SK-N-MC (cell line): ENCODE results near the gene SLC9A3.

Experiments used
- DNase-seq: peaks from one replicate; pipeline ENCODE4 v3.0.0-alpha.2; 2011; ENCODE audit warnings: low read depth, low spot score
- H3K27ac ChIP-seq: fragments of 200-600 bp; sonication (generic); 2 replicates; pipeline ENCODE4 v1.5.1; 2016; ENCODE audit warnings: mixed run types
- H3K36me3 ChIP-seq: fragments of 200-600 bp; sonication (generic); 2 replicates; pipeline ENCODE4 v1.6.1; 2017; ENCODE audit warnings: antibody characterized with exemption, low read length, mixed read lengths; ENCODE audit not compliant: insufficient read depth
- H3K4me3 ChIP-seq: fragments of 200-600 bp; sonication (generic); 2 replicates; pipeline ENCODE4 v1.5.1; 2016
- H3K9ac ChIP-seq: fragments of 200-600 bp; sonication (generic); 2 replicates; pipeline ENCODE4 v1.8.0; 2017; ENCODE audit warnings: mixed run types, mixed read lengths; ENCODE audit not compliant: insufficient read length
- H3K9me3 ChIP-seq: fragments of 200-600 bp; sonication (generic); 2 replicates; pipeline ENCODE4 v1.6.1; 2017; ENCODE audit warnings: low read depth, mild to moderate bottlenecking, antibody characterized with exemption, low read length, moderate library complexity, mixed read lengths
- EZH2 ChIP-seq: fragments of 200-600 bp; sonication (generic); IDR thresholded peaks from one replicate; pipeline ENCODE4 v1.6.1; 2017; ENCODE audit warnings: antibody characterized with exemption
- FOXP2 ChIP-seq: optimal IDR thresholded peaks from 2 replicates; pipeline ENCODE3; 2011; ENCODE audit warnings: mild to moderate bottlenecking, moderate library complexity; ENCODE audit not compliant: insufficient read depth; ENCODE audit errors: extremely low read length, control extremely low read depth
- POLR2AphosphoS5 ChIP-seq: IDR thresholded peaks from 2 replicates; pipeline ENCODE4 v1.6.1; 2012; ENCODE audit warnings: mild to moderate bottlenecking, low read depth, low read length, borderline replicate concordance

SLC9A3 gene

DNA sequence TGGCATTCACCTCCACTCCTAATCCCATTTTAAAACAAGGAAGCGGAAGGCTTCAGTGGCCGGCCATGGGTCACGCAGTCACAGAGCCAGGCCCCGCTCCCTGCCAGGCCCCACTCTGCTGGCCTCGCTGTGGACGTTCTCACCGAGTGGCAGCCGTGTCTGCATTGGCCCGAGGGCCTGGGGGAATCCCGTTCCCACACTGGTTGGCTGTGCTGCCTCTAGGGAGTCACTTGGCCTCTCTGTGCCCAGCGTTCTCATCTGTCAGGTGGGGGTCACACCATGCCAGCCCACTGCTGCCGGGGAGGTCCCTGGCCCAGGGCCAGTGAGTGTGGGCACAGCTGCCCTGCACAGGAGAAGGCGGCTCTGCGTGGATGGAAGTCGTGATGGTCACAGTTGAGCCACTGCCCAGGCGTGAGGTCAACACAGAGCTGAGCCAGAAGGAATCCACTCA is 13.4 kb upstream of the SLC9A3 start:
- TF ChIP-seq FOXP2 (no peak), POLR2AphosphoS5 (no peak), EZH2 (no peak)
- H3K36me3 ChIP-seq, result no peaks in the 10 kb centered on the region
- no peak overlapping the region for H3K27ac ChIP-seq
- no peak overlapping the region for H3K4me3 ChIP-seq
- H3K9ac ChIP-seq, result no peak overlapping the region
- DNase-seq, result no peak
- H3K9me3 ChIP-seq, result no peaks in the 10 kb centered on the region

- TF ChIP-seq FOXP2 (no peak), EZH2 (no peak), POLR2AphosphoS5 (no peak)
- H3K4me3 ChIP-seq, result no peak overlapping the region
- no peak for DNase-seq
- no peak overlapping the region for H3K27ac ChIP-seq
- no peaks in the 10 kb centered on the region for H3K9me3 ChIP-seq
- no peak overlapping the region for H3K9ac ChIP-seq
- no peaks in the 10 kb centered on the region for H3K36me3 ChIP-seq
Measured at GRCh38 chr5:537098-537497, 12.8 kb upstream of the SLC9A3 start.

GRCh38 chr5:535846-536698 is 11.8 kb upstream of the SLC9A3 start:
- DNase-seq, result no peak
- TF ChIP-seq EZH2 (no peak), POLR2AphosphoS5 (no peak), FOXP2 (no peak)
- Histone ChIP-seq H3K9me3 (no peaks in the 10 kb centered on the region), H3K4me3 (no peak overlapping the region), H3K9ac (no peak overlapping the region), H3K27ac (no peak overlapping the region), H3K36me3 (no peaks in the 10 kb centered on the region)

GRCh38 chr5:534743-535671 is 10.8 kb upstream of the SLC9A3 start:
- Histone ChIP-seq H3K36me3 (no peaks in the 10 kb centered on the region), H3K9me3 (no peaks in the 10 kb centered on the region), H3K27ac (no peak overlapping the region), H3K4me3 (no peak overlapping the region), H3K9ac (no peak overlapping the region)
- no peak for TF ChIP-seq POLR2AphosphoS5
- TF ChIP-seq FOXP2, result no peak
- no peak for TF ChIP-seq EZH2
- DNase-seq, result no peak

GRCh38 chr5:533955-534742 is 9.9 kb upstream of the SLC9A3 start:
- DNase-seq, result no peak
- Histone ChIP-seq H3K9me3 (no peaks in the 10 kb centered on the region), H3K9ac (no peak overlapping the region), H3K36me3 (no peaks in the 10 kb centered on the region), H3K27ac (no peak overlapping the region), H3K4me3 (no peak overlapping the region)
- TF ChIP-seq EZH2, result no peak

DNA sequence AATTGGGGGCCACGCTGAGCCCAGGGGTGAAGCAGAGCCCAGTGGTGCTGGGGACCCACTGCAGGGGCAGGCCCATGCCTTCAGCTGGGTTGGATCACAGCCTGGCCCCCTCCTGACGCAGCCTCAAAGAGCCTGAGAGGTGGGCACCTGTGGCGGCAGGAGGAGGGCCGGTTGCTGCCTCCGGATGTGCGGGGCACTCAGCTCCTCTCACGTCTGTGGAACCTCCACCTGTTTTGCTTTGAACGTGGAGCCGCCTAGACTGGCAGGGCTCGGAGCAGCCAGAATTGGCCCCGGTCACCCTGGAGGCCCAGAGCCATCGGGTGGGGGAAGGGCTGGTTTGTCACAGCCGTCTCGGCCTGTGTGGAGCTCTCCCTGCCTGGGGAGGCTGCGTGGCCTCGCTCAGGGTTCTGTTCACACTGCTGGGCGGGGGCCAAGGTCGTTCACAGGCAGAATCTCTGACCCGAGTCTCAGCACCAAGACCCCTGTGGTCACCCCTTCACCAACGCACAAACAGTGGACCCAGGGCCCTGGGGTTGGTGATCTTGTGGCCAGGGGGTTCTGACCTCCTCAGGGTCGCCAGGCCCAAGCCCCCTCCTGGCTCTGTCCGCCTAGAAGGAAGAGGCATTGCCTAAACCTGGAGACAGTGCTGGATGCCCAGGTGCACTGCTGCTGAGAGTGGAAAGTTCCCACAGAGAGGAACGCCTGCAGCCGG is 9.2 kb upstream of the SLC9A3 start:
- no peak for TF ChIP-seq POLR2AphosphoS5
- TF ChIP-seq FOXP2, result no peak
- TF ChIP-seq EZH2, result no peak
- Histone ChIP-seq H3K36me3 (no peaks in the 10 kb centered on the region), H3K9me3 (no peaks in the 10 kb centered on the region), H3K9ac (no peak overlapping the region), H3K27ac (no peak overlapping the region), H3K4me3 (no peak overlapping the region)
- no peak for DNase-seq

DNA sequence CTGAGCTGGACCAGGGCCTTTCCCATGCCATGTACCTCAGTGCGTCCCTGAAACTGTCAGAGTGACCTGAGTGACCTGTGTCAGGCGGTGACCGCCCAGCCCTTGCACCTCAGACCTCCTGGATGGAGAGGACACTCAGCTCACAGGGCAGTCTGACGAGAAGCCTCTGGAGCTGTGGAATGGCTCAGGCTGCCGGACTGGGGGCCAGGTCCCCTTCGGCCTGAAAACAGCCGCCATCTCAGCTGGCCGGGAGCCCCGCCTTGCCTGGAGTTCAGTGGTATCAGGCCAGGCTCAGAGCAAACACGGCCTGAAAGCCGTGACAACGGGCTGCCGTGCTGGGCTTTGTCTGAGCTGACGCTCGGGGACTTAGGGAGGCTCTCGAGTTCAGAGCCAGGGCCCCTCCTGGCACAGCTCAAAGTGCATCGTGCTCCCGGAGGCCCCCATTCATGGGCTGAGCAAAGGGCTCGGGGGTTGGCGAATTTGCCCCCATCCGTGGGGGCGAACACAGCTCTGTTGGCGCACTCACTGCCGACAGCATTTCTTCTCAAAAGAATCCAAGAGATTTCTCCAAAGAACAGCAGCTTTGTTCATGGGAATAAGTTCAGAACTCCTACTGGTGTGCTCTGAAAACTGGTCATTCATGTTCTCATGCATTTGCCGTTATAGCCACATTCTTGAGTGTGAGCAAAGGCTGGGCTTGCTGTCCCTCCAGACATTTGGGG is 8.4 kb upstream of the SLC9A3 start:
- Histone ChIP-seq H3K9me3 (no peaks in the 10 kb centered on the region), H3K9ac (no peak overlapping the region), H3K27ac (no peak overlapping the region), H3K4me3 (no peak overlapping the region), H3K36me3 (no peaks in the 10 kb centered on the region)
- no peak for TF ChIP-seq EZH2
- no peak for TF ChIP-seq POLR2AphosphoS5
- no peak for TF ChIP-seq FOXP2
- no peak for DNase-seq
